HepG2 (cell line): ENCODE results near the gene BCLAF1. TPM values are rescaled to one million over a fixed set of nuclear protein-coding genes. Genes with fewer than 3 reads are reported as not detected.
"Not testable (repeated sequence)": the region's sequence is repeated elsewhere in the genome, so short reads cannot be mapped to it uniquely, and the experiment has no call there.

Experiments used
- ATAC-seq: fragments of 200-7000 bp; cut with Tn5 transposase; 3 replicates; pipeline ENCODE4 v1.9.1; 2020; ENCODE audit warnings: mild to moderate bottlenecking, moderate library complexity
- BruUV-seq: library from RNA; stranded (reverse); fragments of 400-500 nt; replicated peaks from 2 replicates; lab custom pipeline; 2021; lab: Mats Ljungman, UMichigan
- CTCF ChIA-PET: fragments of 300-600 bp; formaldehyde crosslinking; extraction: SDS; loops from one replicate; lab custom pipeline; 2021; ENCODE audit warnings: low total read pairs, inconsistent platforms, low intra/inter-chr PET ratio; lab: Yijun Ruan, JAX
- POLR2A ChIA-PET: fragments of 350-600 bp; sonication (Branson Sonifier 250); formaldehyde crosslinking; loops from one replicate; lab custom pipeline; 2020; ENCODE audit warnings: antibody characterized with exemption, inconsistent platforms; lab: Yijun Ruan, JAX
- DNase-seq: peaks from one replicate; pipeline ENCODE4 v3.0.0-alpha.2; 2015; ENCODE audit warnings: low spot score
- FAIRE-seq: peaks from 3 replicates; lab custom pipeline; 2011; peaks lifted over from hg19 to GRCh38; lab: Jason Lieb, UNC
- H2AFZ ChIP-seq: one replicate; pipeline ENCODE4 v1.6.1; 2011; ENCODE audit warnings: low read length, inconsistent platforms
- H3K27ac ChIP-seq: fragments of 300-600 bp; 3 replicates; pipeline ENCODE4 v1.8.0; 2011; ENCODE audit warnings: mixed run types, mild to moderate bottlenecking, mixed read lengths, low read length, inconsistent platforms; ENCODE audit not compliant: insufficient read depth; ENCODE audit errors: extremely low read length
- H3K27me3 ChIP-seq, 2 experiments: fragments of 200-600 bp in 1 of 2; 2 replicates in 1 of 2; 3 replicates in 1 of 2; pipeline versions ENCODE4 v1.6.0 to v1.8.0; 2011; ENCODE audit warnings: low read length in 2 of 2, mild to moderate bottlenecking in 2 of 2, moderate library complexity in 2 of 2, inconsistent platforms in 1 of 2; ENCODE audit not compliant: insufficient read depth in 2 of 2, control insufficient read depth in 1 of 2
- H3K36me3 ChIP-seq, 2 experiments: fragments of 200-600 bp in 1 of 2; replicated peaks in 1 of 2; 2 replicates in 1 of 2; 3 replicates in 1 of 2; pipeline versions ENCODE4 v1.5.1 to v1.8.0; 2011; ENCODE audit warnings: low read length in 2 of 2, inconsistent platforms in 1 of 2; ENCODE audit not compliant: insufficient read depth in 2 of 2, control insufficient read depth in 1 of 2
- H3K4me1 ChIP-seq: 2 replicates; pipeline ENCODE4 v1.5.1; 2012; ENCODE audit warnings: low read length, inconsistent platforms; ENCODE audit not compliant: insufficient read depth
- H3K4me2 ChIP-seq: 2 replicates; pipeline ENCODE4 v1.6.0; 2011; ENCODE audit warnings: low read depth, low read length, inconsistent platforms
- H3K4me3 ChIP-seq, 3 experiments: fragments of 200-600 bp in 1 of 3; sonication (generic), shearing (Covaris generic) in 1 of 3; replicated peaks in 1 of 3; 2 replicates each; pipeline ENCODE4 v1.5.1; 2011 to 2016; ENCODE audit warnings: low read length in 3 of 3, inconsistent platforms in 2 of 3, low read depth in 2 of 3, mild to moderate bottlenecking in 2 of 3, control low read depth in 1 of 3, mixed read lengths in 1 of 3; ENCODE audit not compliant: insufficient read depth in 1 of 3
- H3K79me2 ChIP-seq: one replicate; pipeline ENCODE4 v1.6.1; 2011; ENCODE audit warnings: low read length, inconsistent platforms; ENCODE audit not compliant: insufficient read depth
- H3K9ac ChIP-seq: 2 replicates; pipeline ENCODE4 v1.6.0; 2011; ENCODE audit warnings: mild to moderate bottlenecking, low read depth, low read length, inconsistent platforms; ENCODE audit not compliant: insufficient read depth
- H3K9me3 ChIP-seq: 2 replicates; pipeline ENCODE4 v1.5.1; 2012; ENCODE audit warnings: mild to moderate bottlenecking, low read length
- H4K20me1 ChIP-seq: 2 replicates; pipeline ENCODE4 v1.6.0; 2011; ENCODE audit warnings: inconsistent platforms, mild to moderate bottlenecking, low read length, moderate library complexity; ENCODE audit not compliant: insufficient read depth
- DNMT3B ChIP-seq: conservative IDR thresholded peaks from 2 replicates; pipeline ENCODE4 v1.6.1; 2016; ENCODE audit warnings: missing biosample characterization, control low read depth
- HOXA3 ChIP-seq: sonication (generic); formaldehyde crosslinking; IDR thresholded peaks from 2 replicates; pipeline ENCODE4 v1.5.0; 2020; ENCODE audit warnings: missing genetic modification reagents
- RERE ChIP-seq: IDR thresholded peaks from 2 replicates; pipeline ENCODE4 v1.6.1; 2016; ENCODE audit warnings: low read depth, missing genetic modification reagents, missing compliant biosample characterization
- SNRNP70 ChIP-seq: fragments of 200-400 bp; formaldehyde crosslinking; IDR thresholded peaks from 2 replicates; pipeline ENCODE4 v1.6.1; 2017; ENCODE audit warnings: mild to moderate bottlenecking, low read depth, low read length, moderate library complexity
- TFDP2 ChIP-seq: sonication (generic); formaldehyde crosslinking; IDR thresholded peaks from 2 replicates; pipeline ENCODE4 v1.4.0; 2020; ENCODE audit warnings: missing genetic modification reagents
- ZMAT3 ChIP-seq: sonication (generic); formaldehyde crosslinking; conservative IDR thresholded peaks from 2 replicates; pipeline ENCODE4 v1.7.0; 2021; ENCODE audit warnings: missing genetic modification reagents
- ZNF121 ChIP-seq: sonication (generic); formaldehyde crosslinking; IDR thresholded peaks from 2 replicates; pipeline ENCODE4 v1.5.0; 2020; ENCODE audit warnings: mild to moderate bottlenecking, missing genetic modification reagents
- ZNF83 ChIP-seq: sonication (generic); formaldehyde crosslinking; IDR thresholded peaks from 2 replicates; pipeline ENCODE4 v1.4.0; 2020; ENCODE audit warnings: missing genetic modification reagents, mild to moderate bottlenecking, borderline replicate concordance
- ZNF883 ChIP-seq: sonication (generic); formaldehyde crosslinking; IDR thresholded peaks from 2 replicates; pipeline ENCODE4 v1.5.1; 2020; ENCODE audit warnings: mild to moderate bottlenecking, missing genetic modification reagents; ENCODE audit errors: not compliant biosample characterization
- WGBS: methylation state at CpG from one replicate; pipeline ENCODE4 v1.1.6; 2017; ENCODE audit warnings: low lambda C conversion rate; 5-methylcytosine and 5-hydroxymethylcytosine counted together
- in situ Hi-C: cut with HindIII; loops from 2 replicates; pipeline ENCODE4 v1.10.0; 2017; ENCODE audit warnings: low pct_unique_long_range_greater_than_20kb; ENCODE audit not compliant: extremely low pct_ligation_motif_present
- intact Hi-C: fragments of 100-400 bp; cut with micrococcal nuclease; formaldehyde crosslinking; loops from one replicate; pipeline ENCODE4 v1.10.0; 2022; ENCODE audit not compliant: unreplicated experiment
- polyA plus RNA-seq, 8 experiments: library from polyadenylated mRNA; depleted of rRNA in 3 of 8; stranded (reverse) in 7 of 8; unstranded in 1 of 8; fragments of >200 nt; fragmentation: Illumina TruSeq in 4 of 8; extraction: Trizol in 4 of 8; gene quantifications; 2 replicates each; pipeline versions ENCODE4 v1.2.1 to v1.2.3, GENCODE V29; 2011 to 2016; ENCODE audit warnings: low read depth in 4 of 8, missing spikeins in 1 of 8, mixed read lengths in 1 of 8; ENCODE audit not compliant: insufficient read depth in 1 of 8
- total RNA-seq, 5 experiments: library from RNA; depleted of rRNA; stranded (reverse); fragments of >200 nt; fragmentation: Illumina TruSeq; extraction: Trizol; gene quantifications; 2 replicates each; pipeline ENCODE4 v1.2.3, GENCODE V29; 2016; ENCODE audit warnings: low read depth in 1 of 5

BCLAF1 gene
- total and polyA plus RNA-seq, 2 of the 13 experiments (the other 11 are each of a cell fraction or from before 2014, with no cell fraction given), result 55.3 to 292 TPM

GRCh38 chr6:136308469-136308868 is 18.8 kb upstream of the BCLAF1 start:
- H3K36me3 ChIP-seq, H3K27ac ChIP-seq, H2AFZ ChIP-seq, H3K4me1 ChIP-seq, H3K4me2 ChIP-seq, ATAC-seq, CTCF ChIA-PET, H3K79me2 ChIP-seq, intact Hi-C loops, FAIRE-seq, H4K20me1 ChIP-seq, H3K9ac ChIP-seq, H3K4me3 ChIP-seq, BruUV-seq, DNase-seq, H3K9me3 ChIP-seq, H3K27me3 ChIP-seq: not testable (repeated sequence)
- WGBS, result 0% methylated on average over 1 of the region's 1 CpG
- in situ Hi-C loops, result loop anchor here (25.0 kb wide), 1 partner anchor 771 kb away; no protein-coding TSS in a partner anchor
- TF ChIP-seq ZNF121 (CRISPR knock-in tag), result 0 out of 2 replicates have a peak, but pooled peaks have one; percentile 17
- POLR2A ChIA-PET, result interaction anchor here (1.7 kb wide), 1 partner anchor 19 kb away, joined by 4 read pairs; the partner anchor contains the start of gene BCLAF1

- no peak overlapping the region for H3K9ac ChIP-seq
- no peak overlapping the region for H2AFZ ChIP-seq
- H3K79me2 ChIP-seq, result no peaks in the 10 kb centered on the region
- H3K4me2 ChIP-seq, result no peak overlapping the region
- FAIRE-seq (no peak), ATAC-seq (no peak), DNase-seq (no peak)
- in situ Hi-C loops (loop anchor here (25.0 kb wide), 1 partner anchor 770 kb away; no protein-coding TSS in a partner anchor), intact Hi-C loops (no loop called here)
- no peaks in the 10 kb centered on the region for H3K4me1 ChIP-seq
- H3K9me3 ChIP-seq, result no peaks in the 10 kb centered on the region
- H3K4me3 ChIP-seq, result no peak overlapping the region
- no peaks in the 10 kb centered on the region for H3K36me3 ChIP-seq
- H3K27ac ChIP-seq, result no peak overlapping the region
- BruUV-seq, result no TSS peak
- H4K20me1 ChIP-seq, result no peaks in the 10 kb centered on the region
- ChIA-PET CTCF (no interaction called here), POLR2A (interaction anchor here (2.0 kb wide), 1 partner anchor 18 kb away, joined by 4 read pairs; the partner anchor contains the start of gene BCLAF1)
- peaks cover 0 to 4% of the 10 kb centered on the region in 2 experiments; a peak in 2 of 5 replicates for H3K27me3 ChIP-seq
- TF ChIP-seq ZNF883 (CRISPR knock-in tag), result no peak
- no peak for TF ChIP-seq DNMT3B (CRISPR knock-in tag)
- TF ChIP-seq SNRNP70, result no peak
- TF ChIP-seq ZNF83 (CRISPR knock-in tag), result no peak
- no peak for TF ChIP-seq HOXA3 (CRISPR knock-in tag)
- no peak for TF ChIP-seq TFDP2
- TF ChIP-seq ZMAT3 (CRISPR knock-in tag), result no peak
- TF ChIP-seq RERE (CRISPR knock-in tag), result no peak
Observed at GRCh38 chr6:136307351-136307750, 17.7 kb upstream of the BCLAF1 start.
